PC-9 (cell line): ENCODE results near the gene GPR149. TPM values are rescaled to one million over a fixed set of nuclear protein-coding genes. Genes with fewer than 3 reads are reported as not detected.

Experiments
- BruUV-seq: library from RNA; stranded (reverse); fragments of 400-500 nt; replicated peaks from 2 replicates; lab custom pipeline; 2021; lab: Mats Ljungman, UMichigan
- CTCF ChIA-PET: fragments of 300-600 bp; sonication (Branson Sonifier 250); formaldehyde crosslinking; loops from one replicate; lab custom pipeline; 2022; ENCODE audit warnings: antibody characterized with exemption; lab: Charles Lee
- POLR2A ChIA-PET: fragments of 300-600 bp; sonication (Branson Sonifier 250); formaldehyde crosslinking; loops from one replicate; lab custom pipeline; 2022; ENCODE audit warnings: antibody characterized with exemption; ENCODE audit not compliant: unreplicated experiment; lab: Charles Lee
- DNase-seq, 2 experiments: peaks; one replicate each; pipeline versions ENCODE4 v3.0.0 to v3.0.0-alpha.2; 2015 to 2022; ENCODE audit warnings: mixed read lengths in 1 of 2
- H2AFZ ChIP-seq: fragments of 200-600 bp; sonication (generic); 2 replicates; pipeline ENCODE4 v1.8.1; 2017; ENCODE audit warnings: antibody characterized with exemption
- H3F3A ChIP-seq: fragments of 200-600 bp; sonication (generic); 2 replicates; pipeline ENCODE4 v1.8.1; 2017; ENCODE audit warnings: antibody characterized with exemption, mild to moderate bottlenecking, low read depth; ENCODE audit not compliant: insufficient read depth
- H3K27ac ChIP-seq: fragments of 200-600 bp; sonication (generic); 2 replicates; pipeline ENCODE4 v1.6.1; 2016; ENCODE audit warnings: mixed run types
- H3K27me3 ChIP-seq: fragments of 200-600 bp; sonication (generic); 2 replicates; pipeline ENCODE4 v1.6.1; 2016; ENCODE audit warnings: low read depth, mixed run types; ENCODE audit not compliant: insufficient read depth
- H3K36me3 ChIP-seq: fragments of 200-600 bp; sonication (generic); 2 replicates; pipeline ENCODE4 v1.6.1; 2016; ENCODE audit warnings: low read depth, mixed run types
- H3K4me1 ChIP-seq: fragments of 200-600 bp; sonication (generic); replicated peaks from 2 replicates; pipeline ENCODE4 v1.6.1; 2016; ENCODE audit warnings: mixed run types; ENCODE audit not compliant: insufficient read depth
- H3K4me2 ChIP-seq: fragments of 200-600 bp; sonication (generic); 2 replicates; pipeline ENCODE4 v1.6.1; 2017; ENCODE audit warnings: mixed run types
- H3K4me3 ChIP-seq: fragments of 200-600 bp; sonication (generic); 2 replicates; pipeline ENCODE4 v1.6.1; 2016; ENCODE audit warnings: mixed run types
- H3K79me2 ChIP-seq: fragments of 200-600 bp; sonication (generic); 2 replicates; pipeline ENCODE4 v1.6.1; 2017; ENCODE audit warnings: low read depth, mixed run types
- H3K9me2 ChIP-seq: fragments of 200-600 bp; sonication (generic); 2 replicates; pipeline ENCODE4 v1.8.1; 2017; ENCODE audit warnings: mild to moderate bottlenecking; ENCODE audit not compliant: insufficient read depth
- H3K9me3 ChIP-seq: fragments of 200-600 bp; sonication (generic); 2 replicates; pipeline ENCODE4 v1.8.1; 2016; ENCODE audit warnings: low read depth; ENCODE audit not compliant: insufficient read depth
- H4K20me1 ChIP-seq: fragments of 200-600 bp; sonication (generic); 2 replicates; pipeline ENCODE4 v1.8.1; 2017; ENCODE audit not compliant: insufficient read depth
- CTCF ChIP-seq: fragments of 200-600 bp; sonication (generic); conservative IDR thresholded peaks from 2 replicates; pipeline ENCODE4 v1.6.1; 2017; ENCODE audit warnings: mixed run types, antibody characterized with exemption, mild to moderate bottlenecking, moderate library complexity
- EZH2 ChIP-seq: fragments of 200-600 bp; sonication (generic); IDR thresholded peaks from 2 replicates; pipeline ENCODE4 v1.8.0; 2017; ENCODE audit warnings: antibody characterized with exemption, low read depth
- intact Hi-C: fragments of 100-400 bp; cut with micrococcal nuclease; formaldehyde crosslinking; loops from one replicate; pipeline ENCODE4 v1.10.0; 2022; ENCODE audit not compliant: unreplicated experiment
- total RNA-seq: library from RNA; stranded (reverse); gene quantifications from 2 replicates; pipeline ENCODE4 v1.2.3, GENCODE V29; 2021

Gene GPR149
- total RNA-seq, 1 experiment from 2014 or later, result not detected

- H3F3A ChIP-seq, result no peaks in the 10 kb centered on the region
- intact Hi-C loops, result loop anchor here (5.0 to 10.0 kb wide), 3 partner anchors 207 to 409 kb away; no protein-coding TSS in a partner anchor
- no peaks in the 10 kb centered on the region for H3K4me1 ChIP-seq
- H3K9me2 ChIP-seq, result no peaks in the 10 kb centered on the region
- ChIA-PET CTCF (no interaction called here), POLR2A (no interaction called here)
- no peak overlapping the region for H3K4me2 ChIP-seq
- TF ChIP-seq CTCF, result no peak
- H3K79me2 ChIP-seq, result no peaks in the 10 kb centered on the region
- no TSS peak for BruUV-seq
- H2AFZ ChIP-seq, result 0 out of 2 replicates have a peak overlapping the region, but pooled peaks have one; percentile 20
- H3K27ac ChIP-seq, result no peak overlapping the region
- no peaks in the 10 kb centered on the region for H3K27me3 ChIP-seq
- H3K4me3 ChIP-seq, result no peak overlapping the region
- no peaks in the 10 kb centered on the region for H4K20me1 ChIP-seq
- no peaks in the 10 kb centered on the region for H3K9me3 ChIP-seq
- no peaks in the 10 kb centered on the region for H3K36me3 ChIP-seq
- no peak for DNase-seq
Observed at GRCh38 chr3:154338008-154338407, 92.0 kb downstream of the GPR149 start.

GRCh38 chr3:154334973-154335420, 95.0 kb downstream of the GPR149 start:
- no peaks in the 10 kb centered on the region for H3K9me3 ChIP-seq
- H3K4me3 ChIP-seq, result no peak overlapping the region
- H2AFZ ChIP-seq, result no peak overlapping the region
- intact Hi-C loops, result loop anchor here (5.0 to 10.0 kb wide), 3 partner anchors 210 to 412 kb away; no protein-coding TSS in a partner anchor
- no peaks in the 10 kb centered on the region for H3K79me2 ChIP-seq
- no TSS peak for BruUV-seq
- H3K36me3 ChIP-seq, result no peaks in the 10 kb centered on the region
- CTCF ChIA-PET, result no interaction called here
- no peaks in the 10 kb centered on the region for H4K20me1 ChIP-seq
- H3K27me3 ChIP-seq, result no peaks in the 10 kb centered on the region
- H3K9me2 ChIP-seq, result no peaks in the 10 kb centered on the region
- H3K4me2 ChIP-seq, result no peak overlapping the region
- H3F3A ChIP-seq, result no peaks in the 10 kb centered on the region
- POLR2A ChIA-PET, result no interaction called here
- TF ChIP-seq EZH2, result no peak
- TF ChIP-seq CTCF, result peak; percentile 79
- peak in 1 of 2 experiments; percentile 43 for DNase-seq
- H3K4me1 ChIP-seq, result no peaks in the 10 kb centered on the region
- H3K27ac ChIP-seq, result no peak overlapping the region

GRCh38 chr3:154327871-154328270, 102.1 kb downstream of the GPR149 start:
- H3K9me2 ChIP-seq, result no peaks in the 10 kb centered on the region
- no peaks in the 10 kb centered on the region for H3F3A ChIP-seq
- no TSS peak for BruUV-seq
- H3K4me1 ChIP-seq, result peaks cover 9% of the 10 kb centered on the region
- no peaks in the 10 kb centered on the region for H3K9me3 ChIP-seq
- no peaks in the 10 kb centered on the region for H3K36me3 ChIP-seq
- no peak overlapping the region for H3K27ac ChIP-seq
- POLR2A ChIA-PET, result no interaction called here
- no peak overlapping the region for H3K4me3 ChIP-seq
- H4K20me1 ChIP-seq, result no peaks in the 10 kb centered on the region; the same call in 1 of the 2 replicates
- H3K79me2 ChIP-seq, result peaks cover 19% of the 10 kb centered on the region
- no peak for DNase-seq
- H3K27me3 ChIP-seq, result no peaks in the 10 kb centered on the region
- H2AFZ ChIP-seq, result peak overlapping the region; percentile 14; the same call in 1 of the 2 replicates
- TF ChIP-seq EZH2, result no peak
- TF ChIP-seq CTCF, result no peak
- intact Hi-C loops, result no loop called here
- no peak overlapping the region for H3K4me2 ChIP-seq
- CTCF ChIA-PET, result no interaction called here
